HG03095 (cell line): ENCODE results near the gene TARS2.

ENCODE experiments used
- ATAC-seq: cut with Tn5 transposase; IDR thresholded peaks from one replicate; pipeline ENCODE4 v1.9.1; 2021; ENCODE audit warnings: moderate library complexity; ENCODE audit not compliant: unreplicated experiment

Gene TARS2

GRCh38 chr1:150536836-150537731, 49.9 kb downstream of the TARS2 start:
- no peak for ATAC-seq

GRCh38 chr1:150537732-150538684, 50.8 kb downstream of the TARS2 start:
- ATAC-seq = no peak

GRCh38 chr1:150543500-150544143, 56.4 kb downstream of the TARS2 start:
- no peak for ATAC-seq

- ATAC-seq = no peak
These were observed 57.0 kb downstream of the TARS2 start for GRCh38 chr1:150544204-150544603.

GRCh38 chr1:150545486-150546032, 58.3 kb downstream of the TARS2 start:
- ATAC-seq = no peak

GRCh38 chr1:150546294-150546937, 59.2 kb downstream of the TARS2 start:
- no peak for ATAC-seq

GRCh38 chr1:150548324-150548631, 61.1 kb downstream of the TARS2 start:
- no peak for ATAC-seq

GRCh38 chr1:150548632-150549495, 61.6 kb downstream of the TARS2 start, which contains the start of gene ADAMTSL4:
TSS of gene ADAMTSL4 (plus strand) at chr1:150549408. CDS start at chr1:150552289, 2,881 bp downstream.
- ATAC-seq = no peak

GRCh38 chr1:150549496-150550221, 62.4 kb downstream of the TARS2 start:
- no peak for ATAC-seq

GRCh38 chr1:150550222-150551050, 63.2 kb downstream of the TARS2 start:
- no peak for ATAC-seq

GRCh38 chr1:150551051-150551783, 64.0 kb downstream of the TARS2 start:
- no peak for ATAC-seq

- ATAC-seq = no peak
These were observed 64.5 kb downstream of the TARS2 start for GRCh38 chr1:150551784-150552127.

- no peak for ATAC-seq
These were observed 65.1 kb downstream of the TARS2 start for GRCh38 chr1:150552128-150552910.

GRCh38 chr1:150552911-150553289, 65.7 kb downstream of the TARS2 start:
- no peak for ATAC-seq

- no peak for ATAC-seq
These were observed 66.3 kb downstream of the TARS2 start for GRCh38 chr1:150553392-150554085.

- ATAC-seq = no peak
These were observed 66.8 kb downstream of the TARS2 start for GRCh38 chr1:150554086-150554452.
